ENCODE measurements around the gene LSM14A.

The LSM14A gene

DNA sequence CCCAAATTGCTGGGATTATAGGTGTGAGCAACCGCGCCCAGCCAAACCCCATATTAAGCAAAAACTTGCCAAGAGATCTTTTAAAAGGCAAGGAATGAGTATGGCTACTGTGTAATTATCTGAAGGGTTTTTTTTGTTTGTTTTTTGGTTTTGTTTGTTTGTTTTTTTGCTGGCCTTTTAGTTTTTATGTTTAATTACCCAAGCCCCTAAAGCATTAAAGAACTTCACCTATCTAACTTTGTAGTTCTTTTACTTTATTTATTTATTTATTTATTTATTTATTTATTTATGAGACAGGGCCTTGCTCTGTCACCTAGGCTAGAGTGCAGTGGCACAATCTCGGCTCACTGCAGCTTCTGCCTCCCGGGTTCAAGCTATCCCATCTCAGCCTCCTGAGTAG lies 41.7 kb downstream of the LSM14A start (continued):
- TF ChIP-seq ZNF629 (tag by site-specific recombination; IDR thresholded peaks at IDR 0.05) (peak; percentile 80), ZFP3 (tag by site-specific recombination; IDR thresholded peaks at IDR 0.05; ENCODE audit: low read depth) (0 out of 2 replicates have a peak, but pooled peaks have one; percentile 49), ZNF645 (tag by site-specific recombination; IDR thresholded peaks at IDR 0.05) (no peak), ZNF37A (tag by site-specific recombination; IDR thresholded peaks at IDR 0.05) (no peak), ZNF175 (tag by site-specific recombination; IDR thresholded peaks at IDR 0.05) (no peak), ZNF138 (tag by site-specific recombination; IDR thresholded peaks at IDR 0.05; ENCODE audit: borderline replicate concordance) (peak; percentile 96), SCRT2 (tag by site-specific recombination; IDR thresholded peaks at IDR 0.05) (no peak), ZNF426 (tag by site-specific recombination; IDR thresholded peaks at IDR 0.05) (peak; percentile 94), OVOL3 (tag by site-specific recombination; IDR thresholded peaks at IDR 0.05) (peak; percentile 78; the same call in 1 of the 2 replicates), SETDB1 (IDR thresholded peaks at IDR 0.05; ENCODE audit: insufficient read length, low read length) (no peak), ZFP37 (tag by site-specific recombination; IDR thresholded peaks at IDR 0.05) (peak; percentile 86), ZNF549 (tag by site-specific recombination; IDR thresholded peaks at IDR 0.05) (no peak), ZNF214 (tag by site-specific recombination; IDR thresholded peaks at IDR 0.05; ENCODE audit: borderline replicate concordance) (no peak; the same call in 1 of the 2 replicates), ZNF341 (tag by site-specific recombination; IDR thresholded peaks at IDR 0.05; ENCODE audit: low read depth) (peak; percentile 42; the same call in 1 of the 2 replicates), HOXD13 (CRISPR knock-in tag; IDR thresholded peaks at IDR 0.05; ENCODE audit: borderline replicate concordance) (no peak), ZNF791 (tag by site-specific recombination; IDR thresholded peaks at IDR 0.05) (0 out of 2 replicates have a peak, but pooled peaks have one; percentile 66), ZNF843 (tag by site-specific recombination; IDR thresholded peaks at IDR 0.05) (no peak), ZNF677 (tag by site-specific recombination; IDR thresholded peaks at IDR 0.05) (no peak), ZBTB21 (tag by site-specific recombination; IDR thresholded peaks at IDR 0.05) (peak; percentile 78), ZNF621 (tag by site-specific recombination; IDR thresholded peaks at IDR 0.05) (no peak), ZNF664 (tag by site-specific recombination; IDR thresholded peaks at IDR 0.05) (peak; percentile 91), KLF1 (tag by site-specific recombination; IDR thresholded peaks at IDR 0.05) (peak; percentile 91), KLF7 (tag by site-specific recombination; IDR thresholded peaks at IDR 0.05; ENCODE audit: borderline replicate concordance) (0 out of 2 replicates have a peak, but pooled peaks have one; percentile 31), ZNF202 (tag by site-specific recombination; IDR thresholded peaks at IDR 0.05; ENCODE audit: borderline replicate concordance) (peak; percentile 95), KLF16 (tag by site-specific recombination; IDR thresholded peaks at IDR 0.05) (no peak), YY1 (tag by site-specific recombination; IDR thresholded peaks at IDR 0.05) (no peak), ZNF16 (tag by site-specific recombination; IDR thresholded peaks at IDR 0.05; ENCODE audit: low read depth) (no peak), ZNF133 (tag by site-specific recombination; IDR thresholded peaks at IDR 0.05) (no peak)
- TF ChIP-seq, protein P1, sequence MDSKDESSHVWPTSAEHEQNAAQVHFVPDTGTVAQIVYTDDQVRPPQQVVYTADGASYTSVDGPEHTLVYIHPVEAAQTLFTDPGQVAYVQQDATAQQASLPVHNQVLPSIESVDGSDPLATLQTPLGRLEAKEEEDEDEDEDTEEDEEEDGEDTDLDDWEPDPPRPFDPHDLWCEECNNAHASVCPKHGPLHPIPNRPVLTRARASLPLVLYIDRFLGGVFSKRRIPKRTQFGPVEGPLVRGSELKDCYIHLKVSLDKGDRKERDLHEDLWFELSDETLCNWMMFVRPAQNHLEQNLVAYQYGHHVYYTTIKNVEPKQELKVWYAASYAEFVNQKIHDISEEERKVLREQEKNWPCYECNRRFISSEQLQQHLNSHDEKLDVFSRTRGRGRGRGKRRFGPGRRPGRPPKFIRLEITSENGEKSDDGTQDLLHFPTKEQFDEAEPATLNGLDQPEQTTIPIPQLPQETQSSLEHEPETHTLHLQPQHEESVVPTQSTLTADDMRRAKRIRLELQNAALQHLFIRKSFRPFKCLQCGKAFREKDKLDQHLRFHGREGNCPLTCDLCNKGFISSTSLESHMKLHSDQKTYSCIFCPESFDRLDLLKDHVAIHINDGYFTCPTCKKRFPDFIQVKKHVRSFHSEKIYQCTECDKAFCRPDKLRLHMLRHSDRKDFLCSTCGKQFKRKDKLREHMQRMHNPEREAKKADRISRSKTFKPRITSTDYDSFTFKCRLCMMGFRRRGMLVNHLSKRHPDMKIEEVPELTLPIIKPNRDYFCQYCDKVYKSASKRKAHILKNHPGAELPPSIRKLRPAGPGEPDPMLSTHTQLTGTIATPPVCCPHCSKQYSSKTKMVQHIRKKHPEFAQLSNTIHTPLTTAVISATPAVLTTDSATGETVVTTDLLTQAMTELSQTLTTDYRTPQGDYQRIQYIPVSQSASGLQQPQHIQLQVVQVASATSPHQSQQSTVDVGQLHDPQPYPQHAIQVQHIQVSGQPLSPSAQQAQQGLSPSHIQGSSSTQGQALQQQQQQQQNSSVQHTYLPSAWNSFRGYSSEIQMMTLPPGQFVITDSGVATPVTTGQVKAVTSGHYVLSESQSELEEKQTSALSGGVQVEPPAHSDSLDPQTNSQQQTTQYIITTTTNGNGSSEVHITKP (tag by site-specific recombination; IDR thresholded peaks at IDR 0.05) = no peak
- TF ChIP-seq, protein P2, sequence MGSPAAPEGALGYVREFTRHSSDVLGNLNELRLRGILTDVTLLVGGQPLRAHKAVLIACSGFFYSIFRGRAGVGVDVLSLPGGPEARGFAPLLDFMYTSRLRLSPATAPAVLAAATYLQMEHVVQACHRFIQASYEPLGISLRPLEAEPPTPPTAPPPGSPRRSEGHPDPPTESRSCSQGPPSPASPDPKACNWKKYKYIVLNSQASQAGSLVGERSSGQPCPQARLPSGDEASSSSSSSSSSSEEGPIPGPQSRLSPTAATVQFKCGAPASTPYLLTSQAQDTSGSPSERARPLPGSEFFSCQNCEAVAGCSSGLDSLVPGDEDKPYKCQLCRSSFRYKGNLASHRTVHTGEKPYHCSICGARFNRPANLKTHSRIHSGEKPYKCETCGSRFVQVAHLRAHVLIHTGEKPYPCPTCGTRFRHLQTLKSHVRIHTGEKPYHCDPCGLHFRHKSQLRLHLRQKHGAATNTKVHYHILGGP (tag by site-specific recombination; IDR thresholded peaks at IDR 0.05) = no peak
- TF ChIP-seq, protein P3, sequence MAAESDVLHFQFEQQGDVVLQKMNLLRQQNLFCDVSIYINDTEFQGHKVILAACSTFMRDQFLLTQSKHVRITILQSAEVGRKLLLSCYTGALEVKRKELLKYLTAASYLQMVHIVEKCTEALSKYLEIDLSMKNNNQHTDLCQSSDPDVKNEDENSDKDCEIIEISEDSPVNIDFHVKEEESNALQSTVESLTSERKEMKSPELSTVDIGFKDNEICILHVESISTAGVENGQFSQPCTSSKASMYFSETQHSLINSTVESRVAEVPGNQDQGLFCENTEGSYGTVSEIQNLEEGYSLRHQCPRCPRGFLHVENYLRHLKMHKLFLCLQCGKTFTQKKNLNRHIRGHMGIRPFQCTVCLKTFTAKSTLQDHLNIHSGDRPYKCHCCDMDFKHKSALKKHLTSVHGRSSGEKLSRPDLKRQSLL (tag by site-specific recombination; IDR thresholded peaks at IDR 0.05) = no peak
- TF ChIP-seq, protein P4, sequence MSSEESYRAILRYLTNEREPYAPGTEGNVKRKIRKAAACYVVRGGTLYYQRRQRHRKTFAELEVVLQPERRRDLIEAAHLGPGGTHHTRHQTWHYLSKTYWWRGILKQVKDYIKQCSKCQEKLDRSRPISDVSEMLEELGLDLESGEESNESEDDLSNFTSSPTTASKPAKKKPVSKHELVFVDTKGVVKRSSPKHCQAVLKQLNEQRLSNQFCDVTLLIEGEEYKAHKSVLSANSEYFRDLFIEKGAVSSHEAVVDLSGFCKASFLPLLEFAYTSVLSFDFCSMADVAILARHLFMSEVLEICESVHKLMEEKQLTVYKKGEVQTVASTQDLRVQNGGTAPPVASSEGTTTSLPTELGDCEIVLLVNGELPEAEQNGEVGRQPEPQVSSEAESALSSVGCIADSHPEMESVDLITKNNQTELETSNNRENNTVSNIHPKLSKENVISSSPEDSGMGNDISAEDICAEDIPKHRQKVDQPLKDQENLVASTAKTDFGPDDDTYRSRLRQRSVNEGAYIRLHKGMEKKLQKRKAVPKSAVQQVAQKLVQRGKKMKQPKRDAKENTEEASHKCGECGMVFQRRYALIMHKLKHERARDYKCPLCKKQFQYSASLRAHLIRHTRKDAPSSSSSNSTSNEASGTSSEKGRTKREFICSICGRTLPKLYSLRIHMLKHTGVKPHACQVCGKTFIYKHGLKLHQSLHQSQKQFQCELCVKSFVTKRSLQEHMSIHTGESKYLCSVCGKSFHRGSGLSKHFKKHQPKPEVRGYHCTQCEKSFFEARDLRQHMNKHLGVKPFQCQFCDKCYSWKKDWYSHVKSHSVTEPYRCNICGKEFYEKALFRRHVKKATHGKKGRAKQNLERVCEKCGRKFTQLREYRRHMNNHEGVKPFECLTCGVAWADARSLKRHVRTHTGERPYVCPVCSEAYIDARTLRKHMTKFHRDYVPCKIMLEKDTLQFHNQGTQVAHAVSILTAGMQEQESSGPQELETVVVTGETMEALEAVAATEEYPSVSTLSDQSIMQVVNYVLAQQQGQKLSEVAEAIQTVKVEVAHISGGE (tag by site-specific recombination; conservative IDR thresholded peaks at IDR 0.05; ENCODE audit: low read depth) = peak; percentile 83
